Body of pancreas (tissue), 4 donors: ENCODE results near the gene ANKMY1.

Experiments used
- POLR2A ChIP-seq, 3 donors: fragments of 450-650 bp; IDR thresholded peaks; one replicate each; pipeline ENCODE4 v1.6.1; 2016; ENCODE audit warnings: antibody characterized with exemption in 3 of 3, mild to moderate bottlenecking in 2 of 3
- TF ChIP-seq, protein P1 (sequence below), 7 experiments: fragments of 450-650 bp in 4 of 7; fragments of 200-600 bp in 3 of 7; sonication (generic) in 3 of 7; IDR thresholded peaks; one replicate each; pipeline ENCODE4 v1.5.1; 2016 to 2019; ENCODE audit warnings: antibody characterized with exemption in 7 of 7

DNA sequence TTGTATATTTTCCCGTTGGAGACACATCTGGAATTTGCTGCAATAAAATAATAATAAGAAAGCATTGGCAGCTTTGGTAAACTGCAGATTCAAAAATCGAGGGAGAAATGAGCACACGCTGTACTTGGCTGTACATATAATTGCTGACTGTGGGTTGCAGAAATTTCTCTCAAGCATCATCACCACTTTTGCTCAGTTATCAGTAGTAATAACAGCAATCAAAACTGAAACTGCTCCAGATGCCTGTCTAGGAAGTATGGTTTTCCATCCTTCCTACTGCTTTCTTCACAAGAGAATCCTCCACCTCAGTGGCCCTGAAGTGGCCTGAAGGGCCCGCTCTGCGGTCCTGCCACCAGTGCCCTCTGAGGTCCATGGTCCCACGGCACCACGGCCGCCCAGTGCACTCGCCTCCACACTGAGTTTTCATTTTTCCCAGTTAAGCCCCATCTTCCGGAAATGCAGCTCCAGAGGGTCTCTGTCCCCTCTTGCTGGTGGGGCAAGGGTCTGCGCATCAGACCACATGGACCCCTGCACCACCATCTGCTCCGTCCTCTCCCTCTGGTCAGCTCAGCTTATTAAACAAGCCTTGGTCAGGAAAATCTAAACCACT, 6.3 kb upstream of the ANKMY1 start:
- TF ChIP-seq, protein P1, sequence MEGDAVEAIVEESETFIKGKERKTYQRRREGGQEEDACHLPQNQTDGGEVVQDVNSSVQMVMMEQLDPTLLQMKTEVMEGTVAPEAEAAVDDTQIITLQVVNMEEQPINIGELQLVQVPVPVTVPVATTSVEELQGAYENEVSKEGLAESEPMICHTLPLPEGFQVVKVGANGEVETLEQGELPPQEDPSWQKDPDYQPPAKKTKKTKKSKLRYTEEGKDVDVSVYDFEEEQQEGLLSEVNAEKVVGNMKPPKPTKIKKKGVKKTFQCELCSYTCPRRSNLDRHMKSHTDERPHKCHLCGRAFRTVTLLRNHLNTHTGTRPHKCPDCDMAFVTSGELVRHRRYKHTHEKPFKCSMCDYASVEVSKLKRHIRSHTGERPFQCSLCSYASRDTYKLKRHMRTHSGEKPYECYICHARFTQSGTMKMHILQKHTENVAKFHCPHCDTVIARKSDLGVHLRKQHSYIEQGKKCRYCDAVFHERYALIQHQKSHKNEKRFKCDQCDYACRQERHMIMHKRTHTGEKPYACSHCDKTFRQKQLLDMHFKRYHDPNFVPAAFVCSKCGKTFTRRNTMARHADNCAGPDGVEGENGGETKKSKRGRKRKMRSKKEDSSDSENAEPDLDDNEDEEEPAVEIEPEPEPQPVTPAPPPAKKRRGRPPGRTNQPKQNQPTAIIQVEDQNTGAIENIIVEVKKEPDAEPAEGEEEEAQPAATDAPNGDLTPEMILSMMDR (IDR thresholded peaks at IDR 0.05), result no peak
- TF ChIP-seq POLR2A (IDR thresholded peaks at IDR 0.05), result no peak
